Right atrium auricular region (tissue), 2 donors: Measurements from ENCODE around the gene DECR2. TPM values are rescaled to one million over a fixed set of nuclear protein-coding genes. Genes with fewer than 3 reads are reported as not detected.
A peak's percentile ranks its signal among the peaks of the same experiment; 100 is the strongest.

Experiments
- DNase-seq: peaks from one replicate; pipeline ENCODE4 v3.0.0-alpha.2; 2019; ENCODE audit warnings: low spot score
- H3K27ac ChIP-seq, 2 donors: fragments of 200-600 bp; sonication (generic); 1 replicate in 1 of 2; 2 replicates in 1 of 2; pipeline ENCODE4 v1.5.1; 2016 to 2019
- H3K27me3 ChIP-seq, 2 donors: fragments of 200-600 bp; sonication (generic); one replicate each; pipeline versions ENCODE4 v1.5.1 to v1.6.0; 2017 to 2019
- H3K36me3 ChIP-seq: fragments of 200-600 bp; sonication (generic); one replicate; pipeline ENCODE4 v1.5.1; 2016
- H3K4me1 ChIP-seq, 2 donors: fragments of 200-600 bp; sonication (generic); one replicate each; pipeline versions ENCODE4 v1.5.1 to v1.6.0; 2017 to 2019
- H3K4me3 ChIP-seq, 2 donors: fragments of 200-600 bp; sonication (generic); 1 replicate in 1 of 2; 2 replicates in 1 of 2; pipeline ENCODE4 v1.5.1; 2017 to 2019; ENCODE audit warnings: mild to moderate bottlenecking in 1 of 2, moderate library complexity in 1 of 2
- H3K9me3 ChIP-seq, 2 donors: fragments of 200-600 bp; sonication (generic); one replicate each; pipeline ENCODE4 v1.5.1; 2019
- total RNA-seq, 2 donors: library from RNA; depleted of rRNA; stranded (reverse); fragments of >200 nt; gene quantifications; one replicate each; pipeline ENCODE4 v1.1.0, GENCODE V29; 2016
- TF ChIP-seq, protein P1 (sequence below), 2 donors: fragments of 200-600 bp; sonication (generic); IDR thresholded peaks; one replicate each; pipeline ENCODE4 v1.5.1; 2019; ENCODE audit warnings: antibody characterized with exemption in 2 of 2

The DECR2 gene
- total RNA-seq, 2 donors from 2014 or later: 10.6 to 18.7 TPM

DNA sequence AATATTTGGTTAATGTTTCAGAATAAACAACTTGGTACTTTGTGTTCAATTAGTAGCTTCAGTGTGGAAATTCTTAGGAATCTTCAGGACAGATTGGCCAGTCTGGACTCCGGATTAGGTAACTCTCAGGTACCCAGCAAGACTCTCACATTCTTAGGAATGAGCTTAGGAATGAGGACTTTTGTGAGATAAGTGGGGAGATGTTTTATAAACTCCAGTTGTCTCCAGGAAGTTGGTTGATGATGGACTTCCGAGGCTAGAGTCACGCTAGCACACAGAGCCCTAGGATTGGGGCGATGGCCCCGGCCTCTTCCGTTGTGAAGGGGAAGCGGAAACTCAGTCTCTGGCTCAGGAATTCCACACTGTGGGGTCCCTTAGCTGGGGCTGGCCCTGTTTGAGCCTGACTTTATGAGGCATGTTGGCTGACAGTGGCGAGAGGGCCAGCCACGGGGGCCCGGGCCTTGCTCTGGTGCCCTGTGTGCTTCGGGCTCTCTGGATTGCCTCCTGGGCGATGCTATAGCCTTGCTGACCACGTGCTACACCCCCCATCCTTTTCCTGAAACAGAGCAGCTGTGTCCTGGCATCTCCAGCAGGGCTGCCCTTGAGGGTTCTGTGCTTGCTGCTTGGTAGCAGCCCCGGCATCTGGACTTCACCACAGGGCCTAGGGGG lies 56.2 kb downstream of the DECR2 start:
- no peak overlapping the region for H3K4me3 ChIP-seq
- TF ChIP-seq, protein P1, sequence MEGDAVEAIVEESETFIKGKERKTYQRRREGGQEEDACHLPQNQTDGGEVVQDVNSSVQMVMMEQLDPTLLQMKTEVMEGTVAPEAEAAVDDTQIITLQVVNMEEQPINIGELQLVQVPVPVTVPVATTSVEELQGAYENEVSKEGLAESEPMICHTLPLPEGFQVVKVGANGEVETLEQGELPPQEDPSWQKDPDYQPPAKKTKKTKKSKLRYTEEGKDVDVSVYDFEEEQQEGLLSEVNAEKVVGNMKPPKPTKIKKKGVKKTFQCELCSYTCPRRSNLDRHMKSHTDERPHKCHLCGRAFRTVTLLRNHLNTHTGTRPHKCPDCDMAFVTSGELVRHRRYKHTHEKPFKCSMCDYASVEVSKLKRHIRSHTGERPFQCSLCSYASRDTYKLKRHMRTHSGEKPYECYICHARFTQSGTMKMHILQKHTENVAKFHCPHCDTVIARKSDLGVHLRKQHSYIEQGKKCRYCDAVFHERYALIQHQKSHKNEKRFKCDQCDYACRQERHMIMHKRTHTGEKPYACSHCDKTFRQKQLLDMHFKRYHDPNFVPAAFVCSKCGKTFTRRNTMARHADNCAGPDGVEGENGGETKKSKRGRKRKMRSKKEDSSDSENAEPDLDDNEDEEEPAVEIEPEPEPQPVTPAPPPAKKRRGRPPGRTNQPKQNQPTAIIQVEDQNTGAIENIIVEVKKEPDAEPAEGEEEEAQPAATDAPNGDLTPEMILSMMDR (IDR thresholded peaks at IDR 0.05): no peak
- peak; percentile 59 for DNase-seq

DNA sequence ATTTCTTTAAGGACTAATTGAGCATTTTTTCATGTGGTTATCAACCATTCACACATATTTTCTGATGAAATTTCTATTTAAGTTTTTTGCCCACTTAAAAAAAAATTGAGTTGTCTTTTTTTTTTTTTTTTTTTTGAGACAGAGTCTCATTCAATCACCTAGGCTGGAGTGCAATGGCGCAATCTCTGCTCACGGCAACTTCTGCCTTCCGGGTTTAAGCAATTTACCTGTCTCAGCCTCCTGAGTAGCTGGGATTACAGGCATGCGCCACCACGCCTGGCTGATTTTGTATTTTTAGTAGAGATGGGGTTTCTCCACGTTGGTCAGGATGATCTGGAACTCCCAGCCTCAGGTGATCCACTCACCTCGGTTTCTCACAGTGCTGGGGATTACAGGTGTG lies 58.1 kb downstream of the DECR2 start:
- Histone ChIP-seq H3K27me3 (no peaks in the 10 kb centered on the region), H3K36me3 (peaks cover 9% of the 10 kb centered on the region), H3K27ac (no peak overlapping the region), H3K4me1 (peaks cover 0 to 24% of the 10 kb centered on the region in 2 donors), H3K9me3 (no peaks in the 10 kb centered on the region), H3K4me3 (no peak overlapping the region)
- TF ChIP-seq, protein P1 (IDR thresholded peaks at IDR 0.05): no peak
- DNase-seq: no peak

More for the DNA sequence above, 56.2 kb downstream of the DECR2 start:
- Histone ChIP-seq H3K27ac (peak overlapping the region; percentile 55 to 64), H3K4me1 (peaks cover 0 to 24% of the 10 kb centered on the region in 2 donors), H3K36me3 (peaks cover 9% of the 10 kb centered on the region), H3K9me3 (no peaks in the 10 kb centered on the region), H3K27me3 (no peaks in the 10 kb centered on the region)

DNA sequence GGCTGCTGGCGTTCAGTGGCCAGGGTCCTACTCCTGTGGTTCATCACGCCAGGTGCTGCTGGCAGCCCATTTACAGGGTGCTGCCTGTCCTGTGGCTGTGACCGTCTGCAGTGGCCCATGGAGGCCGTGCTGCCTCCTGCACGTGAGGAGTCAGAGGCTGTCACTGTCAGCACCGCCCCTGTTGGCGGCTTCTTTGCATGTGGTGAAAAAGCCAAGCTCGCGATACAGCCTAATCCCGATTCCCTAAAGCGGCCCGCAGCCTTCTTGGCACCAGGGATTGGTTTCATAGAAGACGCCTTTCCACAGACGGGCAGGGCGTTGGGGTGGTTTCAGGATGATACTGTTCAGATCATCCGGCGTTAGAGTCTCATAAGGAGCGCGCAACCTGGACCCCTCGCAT lies 59.1 kb downstream of the DECR2 start:
- DNase-seq: no peak
- Histone ChIP-seq H3K27me3 (no peaks in the 10 kb centered on the region), H3K4me3 (no peak overlapping the region), H3K36me3 (peaks cover 9% of the 10 kb centered on the region), H3K27ac (no peak overlapping the region), H3K4me1 (peaks cover 0 to 24% of the 10 kb centered on the region in 2 donors), H3K9me3 (no peaks in the 10 kb centered on the region)
- TF ChIP-seq, protein P1 (IDR thresholded peaks at IDR 0.05): no peak

Other genes with a start within 250 kb of the DECR2 start
- not detected for gene HBZ, start 249.2 kb upstream of the DECR2 start, total RNA-seq
- gene HBM, start 235.9 kb upstream of the DECR2 start, total RNA-seq: 1 to 10 TPM in 1 of 2 donors, not detected in 1; 1.2 TPM
- gene HBA2, start 229.0 kb upstream of the DECR2 start, total RNA-seq: 1,000 to 10,000 TPM; 2,977 to 3,226 TPM
- 1,000 to 10,000 TPM; 1,094 to 1,137 TPM for gene HBA1, start 225.2 kb upstream of the DECR2 start, total RNA-seq
- gene HBQ1, start 221.4 kb upstream of the DECR2 start, total RNA-seq: 1 to 10 TPM; 2.1 to 2.8 TPM
- gene LUC7L, start 172.4 kb upstream of the DECR2 start, total RNA-seq: 10 to 100 TPM; 18.3 to 20.2 TPM
- 100 to 1,000 TPM; 141 to 227 TPM for gene FAM234A, start 167.1 kb upstream of the DECR2 start, total RNA-seq
- gene RGS11, start 125.9 kb upstream of the DECR2 start, total RNA-seq: 1 to 10 TPM; 8.3 to 9.0 TPM
- gene ARHGDIG, start 121.3 kb upstream of the DECR2 start, total RNA-seq: 1 to 10 TPM; 5.9 to 6.8 TPM
- 1 to 10 TPM in 1 of 2 donors, under 1 TPM in 1; 0.52 to 5.4 TPM for gene PDIA2, start 118.7 kb upstream of the DECR2 start, total RNA-seq
- 10 to 100 TPM; 12.9 to 19.4 TPM for gene AXIN1, start 49.2 kb upstream of the DECR2 start, total RNA-seq
- gene MRPL28, start 31.3 kb upstream of the DECR2 start, total RNA-seq: 10 to 100 TPM; 89.0 to 90.3 TPM
- gene PGAP6, start 19.9 kb upstream of the DECR2 start, total RNA-seq: 10 to 100 TPM; 34.0 to 41.1 TPM
- gene NME4, start 4.7 kb upstream of the DECR2 start, total RNA-seq: 10 to 100 TPM; 45.4 to 45.8 TPM
- gene RAB11FIP3, start 23.8 kb downstream of the DECR2 start, total RNA-seq: 10 to 100 TPM; 19.9 to 43.8 TPM
- 10 to 100 TPM; 18.5 to 28.1 TPM for gene CAPN15, start 125.8 kb downstream of the DECR2 start, total RNA-seq
- gene PRR35, start 158.5 kb downstream of the DECR2 start, total RNA-seq: not detected
- under 1 TPM; 0.43 to 0.74 TPM for gene NHLRC4, start 165.1 kb downstream of the DECR2 start, total RNA-seq
- gene PIGQ, start 168.1 kb downstream of the DECR2 start, total RNA-seq: 10 to 100 TPM; 20.8 to 21.0 TPM
- gene RAB40C, start 188.2 kb downstream of the DECR2 start, total RNA-seq: 10 to 100 TPM; 11.1 to 13.5 TPM
- gene WFIKKN1, start 229.1 kb downstream of the DECR2 start, total RNA-seq: under 1 TPM; 0.52 to 0.71 TPM
- gene METTL26, start 234.4 kb downstream of the DECR2 start, total RNA-seq: 100 to 1,000 TPM; 103 to 137 TPM
- gene MCRIP2, start 239.9 kb downstream of the DECR2 start, total RNA-seq: 100 to 1,000 TPM; 110 to 121 TPM
- gene WDR90, start 247.5 kb downstream of the DECR2 start, total RNA-seq: 1 to 10 TPM; 3.0 to 5.7 TPM